Epithelial cell of proximal tubule (primary cell): ENCODE results near the gene HTRA2. TPM values are rescaled to one million over a fixed set of nuclear protein-coding genes. Genes with fewer than 3 reads are reported as not detected.

ENCODE experiments used
- DNase-seq: peaks from one replicate; pipeline ENCODE4 v3.0.0-alpha.2; 2011; ENCODE audit warnings: low read depth
- H3K4me3 ChIP-seq: 2 replicates; pipeline ENCODE4 v1.5.1; 2011; ENCODE audit warnings: low read depth, mild to moderate bottlenecking, low read length
- total RNA-seq: library from RNA; depleted of rRNA; stranded (reverse); fragments of >200 nt; gene quantifications from 2 replicates; pipeline ENCODE4 v1.2.3, GENCODE V29; 2015
- TF ChIP-seq, protein P1 (sequence below): conservative IDR thresholded peaks from 2 replicates; pipeline ENCODE4 v1.5.1; 2012; ENCODE audit warnings: low read depth, mild to moderate bottlenecking, low read length

The HTRA2 gene
- total RNA-seq, 1 donor from 2014 or later, result 25.1 TPM

DNA sequence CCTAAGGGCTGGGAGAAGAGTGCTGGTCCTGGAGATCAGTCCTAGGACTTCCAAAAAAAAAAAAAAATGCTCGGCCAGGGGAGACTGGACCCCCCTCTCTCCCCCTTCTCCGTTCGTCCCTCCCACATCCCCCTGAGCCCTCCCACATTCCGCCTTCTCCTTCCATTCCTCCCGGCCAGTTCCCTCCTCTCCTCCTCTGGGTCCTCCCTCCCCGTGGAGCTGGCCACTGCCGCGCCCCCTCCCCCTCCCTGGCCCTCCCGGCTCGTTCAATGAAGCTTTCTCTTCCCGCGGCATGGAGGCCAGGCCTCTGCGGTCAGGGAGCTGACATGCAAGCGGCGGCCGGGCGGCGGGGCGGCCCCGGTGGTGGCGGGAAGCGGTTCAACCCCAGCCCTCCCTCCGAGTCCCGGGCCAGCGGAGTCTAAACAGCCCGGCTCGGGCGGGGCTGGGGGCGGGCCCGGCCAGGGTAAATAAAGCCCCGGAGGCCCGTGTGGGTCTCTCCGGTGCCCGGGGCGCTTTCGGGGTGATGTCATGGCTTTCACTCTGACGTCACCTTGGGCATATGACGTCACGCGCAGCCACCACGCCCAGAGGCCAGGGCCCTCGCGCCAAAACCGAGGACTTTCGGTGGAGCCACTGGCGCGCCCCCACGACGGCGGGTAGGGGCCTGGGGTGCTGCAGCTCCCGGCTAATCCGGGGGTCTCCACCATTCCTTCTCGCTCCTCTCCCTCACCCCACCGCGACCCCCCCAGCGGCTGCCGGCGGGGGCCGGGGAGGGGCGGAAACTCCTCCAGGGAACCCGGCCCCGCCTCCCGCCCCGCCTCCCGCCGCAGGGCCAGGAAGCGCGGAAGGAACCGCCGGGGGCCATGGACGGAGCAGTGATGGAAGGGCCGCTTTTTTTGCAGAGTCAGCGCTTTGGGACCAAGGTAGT is 24.4 kb downstream of the HTRA2 start, which contains the start of the genes DOK1 and LOXL3:
DOK1 (plus strand) TSS at position 829 of the 928 bp plus-strand sequence; CDS start at position 864, 35 bp downstream.
LOXL3 (minus strand) TSS at position 51 of the 928 bp plus-strand sequence. CDS start 1,308 bp downstream, outside the sequence.
- TF ChIP-seq, protein P1, sequence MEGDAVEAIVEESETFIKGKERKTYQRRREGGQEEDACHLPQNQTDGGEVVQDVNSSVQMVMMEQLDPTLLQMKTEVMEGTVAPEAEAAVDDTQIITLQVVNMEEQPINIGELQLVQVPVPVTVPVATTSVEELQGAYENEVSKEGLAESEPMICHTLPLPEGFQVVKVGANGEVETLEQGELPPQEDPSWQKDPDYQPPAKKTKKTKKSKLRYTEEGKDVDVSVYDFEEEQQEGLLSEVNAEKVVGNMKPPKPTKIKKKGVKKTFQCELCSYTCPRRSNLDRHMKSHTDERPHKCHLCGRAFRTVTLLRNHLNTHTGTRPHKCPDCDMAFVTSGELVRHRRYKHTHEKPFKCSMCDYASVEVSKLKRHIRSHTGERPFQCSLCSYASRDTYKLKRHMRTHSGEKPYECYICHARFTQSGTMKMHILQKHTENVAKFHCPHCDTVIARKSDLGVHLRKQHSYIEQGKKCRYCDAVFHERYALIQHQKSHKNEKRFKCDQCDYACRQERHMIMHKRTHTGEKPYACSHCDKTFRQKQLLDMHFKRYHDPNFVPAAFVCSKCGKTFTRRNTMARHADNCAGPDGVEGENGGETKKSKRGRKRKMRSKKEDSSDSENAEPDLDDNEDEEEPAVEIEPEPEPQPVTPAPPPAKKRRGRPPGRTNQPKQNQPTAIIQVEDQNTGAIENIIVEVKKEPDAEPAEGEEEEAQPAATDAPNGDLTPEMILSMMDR, result no peak

DNA sequence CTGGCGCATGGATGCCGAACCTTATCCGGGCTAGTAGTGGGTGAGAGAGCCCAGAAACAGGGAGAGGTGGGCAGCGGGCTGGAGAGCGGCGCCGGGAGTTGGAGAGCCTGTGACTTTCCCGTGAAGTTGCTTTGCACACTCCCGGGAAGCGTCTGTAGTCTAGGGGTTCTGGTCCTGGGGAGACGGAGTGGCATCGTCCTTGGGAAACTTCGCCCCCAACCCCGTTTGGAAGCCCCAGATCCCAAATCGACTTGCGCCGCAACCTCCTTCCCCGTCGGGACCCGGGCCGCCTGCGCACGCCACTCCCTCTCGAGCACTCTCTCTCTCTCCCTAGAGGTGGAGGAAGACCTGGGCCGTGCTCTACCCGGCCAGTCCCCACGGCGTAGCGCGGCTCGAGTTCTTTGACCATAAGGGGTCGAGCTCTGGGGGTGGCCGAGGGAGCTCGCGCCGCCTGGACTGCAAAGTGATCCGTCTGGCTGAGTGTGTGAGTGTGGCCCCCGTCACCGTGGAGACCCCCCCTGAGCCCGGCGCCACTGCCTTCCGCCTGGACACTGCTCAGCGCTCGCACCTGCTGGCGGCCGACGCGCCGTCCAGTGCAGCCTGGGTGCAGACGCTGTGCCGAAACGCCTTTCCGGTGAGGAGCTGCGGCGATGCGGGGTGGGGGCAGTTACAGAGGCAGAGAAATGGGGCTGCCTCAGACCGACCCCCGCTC is 25.2 kb downstream of the HTRA2 start:
- H3K4me3 ChIP-seq, result peak overlapping the region; percentile 76
- TF ChIP-seq, protein P1, result no peak
- DNase-seq, result no peak

More for the DNA sequence above, 24.4 kb downstream of the HTRA2 start, which contains the start of the genes DOK1 and LOXL3:
- H3K4me3 ChIP-seq, result peak within 1 kb of the TSS; percentile 76
- no peak for DNase-seq

DNA sequence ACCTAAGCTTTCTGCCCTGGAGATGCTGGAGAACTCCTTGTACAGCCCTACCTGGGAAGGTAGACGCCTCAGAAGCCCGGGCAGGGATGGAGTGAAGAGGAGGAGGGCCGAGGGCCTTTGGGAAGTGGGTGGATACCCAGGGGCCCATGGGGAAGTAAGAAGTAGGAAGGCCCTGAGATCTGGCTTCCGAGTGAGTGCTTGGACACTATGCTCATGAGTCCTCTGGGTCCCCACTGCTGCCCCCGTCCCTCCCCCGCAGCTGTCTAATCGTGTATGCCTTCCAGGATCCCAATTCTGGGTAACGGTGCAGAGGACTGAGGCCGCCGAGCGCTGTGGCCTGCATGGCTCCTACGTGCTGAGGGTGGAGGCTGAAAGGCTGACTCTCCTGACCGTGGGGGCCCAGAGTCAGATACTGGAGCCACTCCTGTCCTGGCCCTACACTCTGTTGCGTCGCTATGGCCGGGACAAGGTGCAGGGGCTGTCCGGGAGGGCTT is 25.9 kb downstream of the HTRA2 start:
- H3K4me3 ChIP-seq, result peak overlapping the region; percentile 76
- DNase-seq, result no peak
- TF ChIP-seq, protein P1, result no peak

DNA sequence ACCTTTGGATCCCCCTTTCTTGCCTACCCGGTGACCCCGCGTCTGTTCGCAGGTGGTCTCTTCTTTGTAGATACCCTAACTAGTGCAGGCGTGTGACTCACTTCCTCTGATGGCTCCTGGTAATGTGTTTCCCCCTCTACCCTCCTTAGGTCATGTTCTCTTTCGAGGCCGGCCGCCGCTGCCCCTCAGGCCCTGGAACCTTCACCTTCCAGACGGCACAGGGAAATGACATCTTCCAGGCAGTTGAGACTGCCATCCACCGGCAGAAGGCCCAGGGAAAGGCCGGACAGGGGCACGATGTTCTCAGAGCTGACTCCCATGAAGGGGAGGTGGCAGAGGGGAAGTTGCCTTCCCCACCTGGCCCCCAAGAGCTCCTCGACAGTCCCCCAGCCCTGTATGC is 26.4 kb downstream of the HTRA2 start:
- TF ChIP-seq, protein P1, result no peak
- DNase-seq, result no peak
- no peak overlapping the region for H3K4me3 ChIP-seq

DNA sequence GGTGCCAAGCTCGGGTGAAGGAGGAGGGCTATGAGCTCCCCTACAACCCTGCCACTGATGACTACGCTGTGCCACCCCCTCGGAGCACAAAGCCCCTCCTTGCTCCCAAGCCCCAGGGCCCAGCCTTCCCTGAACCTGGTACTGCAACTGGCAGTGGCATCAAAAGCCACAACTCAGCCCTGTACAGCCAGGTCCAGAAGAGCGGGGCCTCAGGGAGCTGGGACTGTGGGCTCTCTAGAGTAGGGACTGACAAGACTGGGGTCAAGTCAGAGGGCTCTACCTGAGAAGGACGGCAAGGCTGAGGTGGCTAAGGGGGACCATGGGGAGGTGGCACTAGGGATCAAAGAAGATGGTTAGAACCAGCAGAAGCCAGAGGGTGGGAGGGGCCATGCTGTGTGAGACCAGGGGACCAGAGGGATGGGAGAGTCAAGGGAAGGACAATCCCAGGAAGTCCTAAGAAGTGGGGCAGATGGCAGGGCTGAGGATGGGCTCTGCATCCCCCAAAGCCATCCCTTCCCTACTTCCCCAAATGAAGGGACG is 27.2 kb downstream of the HTRA2 start:
- TF ChIP-seq, protein P1, result no peak
- DNase-seq, result no peak

DNA sequence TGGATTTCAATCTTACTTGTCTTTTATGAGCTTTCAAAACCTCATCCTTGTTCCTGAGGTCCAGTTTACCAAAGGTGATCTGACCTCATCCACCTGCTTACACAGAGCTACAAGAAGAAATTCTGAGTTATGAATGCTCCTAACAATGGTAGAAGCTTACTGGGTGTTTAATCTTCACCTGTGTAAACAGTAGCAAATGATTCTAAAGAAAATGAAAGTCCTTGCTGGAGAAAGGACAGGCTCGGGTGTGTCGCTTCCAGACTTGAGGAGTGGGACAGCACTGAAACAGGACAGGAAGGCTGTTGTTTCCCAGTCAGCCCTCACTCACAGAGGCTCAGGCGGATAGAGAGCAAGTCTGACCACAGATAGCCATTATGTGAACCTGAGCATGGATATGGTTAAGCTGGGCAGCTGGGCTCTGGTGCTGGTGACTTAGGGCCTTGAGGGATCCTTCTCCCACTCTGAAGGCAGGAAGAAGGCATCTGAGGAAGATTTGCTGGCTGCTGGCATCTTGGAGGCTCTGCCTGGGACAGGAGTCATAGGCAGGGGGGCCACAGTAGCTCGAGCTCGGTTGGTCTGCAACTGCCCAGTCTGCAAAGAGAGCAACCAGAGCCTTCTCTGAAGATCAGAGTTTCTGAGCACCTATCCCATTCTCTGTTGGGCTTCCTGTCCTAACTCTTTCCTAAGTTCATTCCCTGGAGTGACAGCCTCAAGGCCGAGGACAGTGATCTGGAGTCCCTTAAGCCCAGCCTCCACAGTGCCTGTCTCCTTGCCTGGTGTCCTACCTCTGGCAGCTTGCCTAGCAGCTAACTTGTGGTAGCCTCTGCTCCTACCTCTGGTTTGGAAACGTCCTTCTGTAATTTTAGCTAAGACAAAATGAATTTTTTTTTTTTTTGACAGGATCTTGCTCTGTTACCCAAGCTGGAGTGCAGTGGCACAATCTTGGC is 28.8 kb downstream of the HTRA2 start:
- no peak overlapping the region for H3K4me3 ChIP-seq
- TF ChIP-seq, protein P1, result no peak
- DNase-seq, result no peak

More for the DNA sequence above, 27.2 kb downstream of the HTRA2 start:
- H3K4me3 ChIP-seq, result no peak overlapping the region
